HepG2 (cell line): ENCODE measurements around the gene KRT79. TPM values are rescaled to one million over a fixed set of nuclear protein-coding genes. Genes with fewer than 3 reads are reported as not detected.

Experiments
- ATAC-seq: fragments of 200-7000 bp; cut with Tn5 transposase; 3 replicates; pipeline ENCODE4 v1.9.1; 2020; ENCODE audit warnings: mild to moderate bottlenecking, moderate library complexity
- BruUV-seq: library from RNA; stranded (reverse); fragments of 400-500 nt; replicated peaks from 2 replicates; lab custom pipeline; 2021; lab: Mats Ljungman, UMichigan
- CTCF ChIA-PET: fragments of 300-600 bp; formaldehyde crosslinking; extraction: SDS; loops from one replicate; lab custom pipeline; 2021; ENCODE audit warnings: low total read pairs, inconsistent platforms, low intra/inter-chr PET ratio; lab: Yijun Ruan, JAX
- POLR2A ChIA-PET: fragments of 350-600 bp; sonication (Branson Sonifier 250); formaldehyde crosslinking; loops from one replicate; lab custom pipeline; 2020; ENCODE audit warnings: antibody characterized with exemption, inconsistent platforms; lab: Yijun Ruan, JAX
- DNase-seq: peaks from one replicate; pipeline ENCODE4 v3.0.0-alpha.2; 2015; ENCODE audit warnings: low spot score
- FAIRE-seq: peaks from 3 replicates; lab custom pipeline; 2011; peaks lifted over from hg19 to GRCh38; lab: Jason Lieb, UNC
- H2AFZ ChIP-seq: one replicate; pipeline ENCODE4 v1.6.1; 2011; ENCODE audit warnings: low read length, inconsistent platforms
- H3K27ac ChIP-seq: fragments of 300-600 bp; 3 replicates; pipeline ENCODE4 v1.8.0; 2011; ENCODE audit warnings: mixed run types, mild to moderate bottlenecking, mixed read lengths, low read length, inconsistent platforms; ENCODE audit not compliant: insufficient read depth; ENCODE audit errors: extremely low read length
- H3K27me3 ChIP-seq, 2 experiments: fragments of 200-600 bp in 1 of 2; 2 replicates in 1 of 2; 3 replicates in 1 of 2; pipeline versions ENCODE4 v1.6.0 to v1.8.0; 2011; ENCODE audit warnings: low read length in 2 of 2, mild to moderate bottlenecking in 2 of 2, moderate library complexity in 2 of 2, inconsistent platforms in 1 of 2; ENCODE audit not compliant: insufficient read depth in 2 of 2, control insufficient read depth in 1 of 2
- H3K36me3 ChIP-seq, 2 experiments: fragments of 200-600 bp in 1 of 2; replicated peaks in 1 of 2; 2 replicates in 1 of 2; 3 replicates in 1 of 2; pipeline versions ENCODE4 v1.5.1 to v1.8.0; 2011; ENCODE audit warnings: low read length in 2 of 2, inconsistent platforms in 1 of 2; ENCODE audit not compliant: insufficient read depth in 2 of 2, control insufficient read depth in 1 of 2
- H3K4me1 ChIP-seq: 2 replicates; pipeline ENCODE4 v1.5.1; 2012; ENCODE audit warnings: low read length, inconsistent platforms; ENCODE audit not compliant: insufficient read depth
- H3K4me2 ChIP-seq: 2 replicates; pipeline ENCODE4 v1.6.0; 2011; ENCODE audit warnings: low read depth, low read length, inconsistent platforms
- H3K4me3 ChIP-seq, 3 experiments: fragments of 200-600 bp in 1 of 3; sonication (generic), shearing (Covaris generic) in 1 of 3; replicated peaks in 1 of 3; 2 replicates each; pipeline ENCODE4 v1.5.1; 2011 to 2016; ENCODE audit warnings: low read length in 3 of 3, inconsistent platforms in 2 of 3, low read depth in 2 of 3, mild to moderate bottlenecking in 2 of 3, control low read depth in 1 of 3, mixed read lengths in 1 of 3; ENCODE audit not compliant: insufficient read depth in 1 of 3
- H3K79me2 ChIP-seq: one replicate; pipeline ENCODE4 v1.6.1; 2011; ENCODE audit warnings: low read length, inconsistent platforms; ENCODE audit not compliant: insufficient read depth
- H3K9ac ChIP-seq: 2 replicates; pipeline ENCODE4 v1.6.0; 2011; ENCODE audit warnings: mild to moderate bottlenecking, low read depth, low read length, inconsistent platforms; ENCODE audit not compliant: insufficient read depth
- H3K9me3 ChIP-seq: 2 replicates; pipeline ENCODE4 v1.5.1; 2012; ENCODE audit warnings: mild to moderate bottlenecking, low read length
- H4K20me1 ChIP-seq: 2 replicates; pipeline ENCODE4 v1.6.0; 2011; ENCODE audit warnings: inconsistent platforms, mild to moderate bottlenecking, low read length, moderate library complexity; ENCODE audit not compliant: insufficient read depth
- CBX2 ChIP-seq, 2 experiments: fragments of 200-600 bp in 1 of 2; sonication (generic); formaldehyde crosslinking in 1 of 2; IDR thresholded peaks; 2 replicates each; pipeline versions ENCODE4 v1.7.0 to v1.8.1; 2018 to 2022; ENCODE audit warnings: low read depth in 2 of 2, low read length in 1 of 2, mild to moderate bottlenecking in 1 of 2, missing genetic modification reagents in 1 of 2
- KAT7 ChIP-seq: IDR thresholded peaks from 2 replicates; pipeline ENCODE4 v1.6.1; 2018; ENCODE audit warnings: borderline replicate concordance, missing compliant biosample characterization
- KAT8 ChIP-seq: IDR thresholded peaks from 2 replicates; pipeline ENCODE4 v1.6.1; 2016; ENCODE audit warnings: missing genetic modification reagents, missing compliant biosample characterization
- MAX ChIP-seq: IDR thresholded peaks from 2 replicates; pipeline ENCODE4 v1.6.1; 2012; ENCODE audit warnings: inconsistent platforms
- MEF2D ChIP-seq: sonication (generic); formaldehyde crosslinking; IDR thresholded peaks from 2 replicates; pipeline ENCODE4 v1.5.1; 2020; ENCODE audit warnings: mild to moderate bottlenecking, missing genetic modification reagents
- ONECUT2 ChIP-seq: sonication (generic); formaldehyde crosslinking; IDR thresholded peaks from 2 replicates; pipeline ENCODE4 v1.4.0; 2020; ENCODE audit warnings: missing genetic modification reagents
- PAF1 ChIP-seq: IDR thresholded peaks from 2 replicates; pipeline ENCODE4 v1.6.1; 2016; ENCODE audit warnings: missing genetic modification reagents, missing compliant biosample characterization
- SNAI1 ChIP-seq: sonication (generic); formaldehyde crosslinking; IDR thresholded peaks from 2 replicates; pipeline ENCODE4 v1.5.0; 2020; ENCODE audit warnings: mild to moderate bottlenecking, missing genetic modification reagents, borderline replicate concordance
- TRIM22 ChIP-seq: fragments of 450-650 bp; IDR thresholded peaks from 2 replicates; pipeline ENCODE4 v1.6.1; 2017
- ZBTB2 ChIP-seq: sonication (generic); formaldehyde crosslinking; IDR thresholded peaks from 2 replicates; pipeline ENCODE4 v1.8.0; 2022; ENCODE audit warnings: low read depth, missing genetic modification reagents
- ZNF558 ChIP-seq: sonication (generic); formaldehyde crosslinking; IDR thresholded peaks from 2 replicates; pipeline ENCODE4 v1.9.0; 2022; ENCODE audit warnings: mild to moderate bottlenecking, missing genetic modification reagents, borderline replicate concordance
- ZNF646 ChIP-seq: sonication (generic); formaldehyde crosslinking; IDR thresholded peaks from 2 replicates; pipeline ENCODE4 v1.9.0; 2021; ENCODE audit warnings: mild to moderate bottlenecking, missing genetic modification reagents
- WGBS: methylation state at CpG from one replicate; pipeline ENCODE4 v1.1.6; 2017; ENCODE audit warnings: low lambda C conversion rate; 5-methylcytosine and 5-hydroxymethylcytosine counted together
- in situ Hi-C: cut with HindIII; loops from 2 replicates; pipeline ENCODE4 v1.10.0; 2017; ENCODE audit warnings: low pct_unique_long_range_greater_than_20kb; ENCODE audit not compliant: extremely low pct_ligation_motif_present
- intact Hi-C: fragments of 100-400 bp; cut with micrococcal nuclease; formaldehyde crosslinking; loops from one replicate; pipeline ENCODE4 v1.10.0; 2022; ENCODE audit not compliant: unreplicated experiment
- polyA plus RNA-seq, 8 experiments: library from polyadenylated mRNA; depleted of rRNA in 3 of 8; stranded (reverse) in 7 of 8; unstranded in 1 of 8; fragments of >200 nt; fragmentation: Illumina TruSeq in 4 of 8; extraction: Trizol in 4 of 8; gene quantifications; 2 replicates each; pipeline versions ENCODE4 v1.2.1 to v1.2.3, GENCODE V29; 2011 to 2016; ENCODE audit warnings: low read depth in 4 of 8, missing spikeins in 1 of 8, mixed read lengths in 1 of 8; ENCODE audit not compliant: insufficient read depth in 1 of 8
- total RNA-seq, 5 experiments: library from RNA; depleted of rRNA; stranded (reverse); fragments of >200 nt; fragmentation: Illumina TruSeq; extraction: Trizol; gene quantifications; 2 replicates each; pipeline ENCODE4 v1.2.3, GENCODE V29; 2016; ENCODE audit warnings: low read depth in 1 of 5

Gene KRT79
- total and polyA plus RNA-seq, 2 of the 13 experiments (the other 11 are each of a cell fraction or from before 2014, with no cell fraction given): 0.09 TPM; not detected in 1

GRCh38 chr12:52879394-52880351, 45.6 kb upstream of the KRT79 start:
- H3K27ac ChIP-seq: no peak overlapping the region
- H3K79me2 ChIP-seq: no peaks in the 10 kb centered on the region
- BruUV-seq: no TSS peak
- H3K27me3 ChIP-seq: peaks cover 1 to 8% of the 10 kb centered on the region in 2 experiments; a peak in 2 of 5 replicates
- 0% methylated on average over 2 of the region's 38 CpGs for WGBS
- DNase-seq (peak; percentile 83), ATAC-seq (peak; percentile 90), FAIRE-seq (peak; percentile 96)
- POLR2A ChIA-PET: interaction anchor here (0.6 to 3.9 kb wide), 11 partner anchors 16 to 127 kb away, joined by 3 to 13 read pairs (median 6); partner anchors contain the start of genes EIF4B, KRT18 and KRT8
- CTCF ChIA-PET: interaction anchor here (0.7 to 3.4 kb wide), 12 partner anchors 14 to 740 kb away, joined by 3 to 41 read pairs (median 8); no protein-coding TSS in a partner anchor
- H3K4me3 ChIP-seq: peak overlapping the region; percentile 49 to 71 (median 51)
- intact Hi-C loops: loop anchor here (1.0 to 5.0 kb wide), 3 partner anchors 296 to 723 kb away; no protein-coding TSS in a partner anchor
- no peaks in the 10 kb centered on the region for H4K20me1 ChIP-seq
- peak overlapping the region; percentile 89 for H3K4me2 ChIP-seq
- no peaks in the 10 kb centered on the region for H3K36me3 ChIP-seq
- in situ Hi-C loops: loop anchor here (5.0 kb wide), 2 partner anchors 492 to 732 kb away; partner anchors contain the start of gene KRT84
- H2AFZ ChIP-seq: no peak overlapping the region
- peaks cover 56% of the 10 kb centered on the region for H3K4me1 ChIP-seq
- H3K9ac ChIP-seq: peak overlapping the region; percentile 66
- H3K9me3 ChIP-seq: no peaks in the 10 kb centered on the region
- TF ChIP-seq ONECUT2 (CRISPR knock-in tag): no peak
- TF ChIP-seq TRIM22: no peak
- peak; percentile 87 for TF ChIP-seq MAX
- TF ChIP-seq ZNF646: no peak
- no peak for TF ChIP-seq ZBTB2 (CRISPR knock-in tag)
- TF ChIP-seq PAF1 (CRISPR knock-in tag): no peak
- 0 out of 2 replicates have a peak, but pooled peaks have one; percentile 15 for TF ChIP-seq ZNF558 (CRISPR knock-in tag)
- TF ChIP-seq KAT8 (CRISPR knock-in tag): peak; percentile 27; the same call in 1 of the 2 replicates
- TF ChIP-seq SNAI1: no peak
- TF ChIP-seq CBX2 (IDR thresholded peaks at IDR 0.05; ENCODE audit: low read depth, low read length): no peak
- TF ChIP-seq CBX2 (CRISPR knock-in tag; IDR thresholded peaks at IDR 0.05; ENCODE audit: low read depth): no peak
- no peak for TF ChIP-seq KAT7 (CRISPR knock-in tag)
- TF ChIP-seq MEF2D: peak; percentile 16; the same call in 1 of the 2 replicates
